GM12872 (cell line): ENCODE measurements around the gene SZT2.

Experiments used
- CTCF ChIP-seq: IDR thresholded peaks from 3 replicates; pipeline ENCODE4 v1.5.1; 2011; ENCODE audit warnings: low read depth, mild to moderate bottlenecking, low read length, moderate library complexity; ENCODE audit not compliant: insufficient read depth

Gene SZT2

GRCh38 chr1:43348809-43349593 lies 40.7 kb upstream of the SZT2 start:
- TF ChIP-seq CTCF = no peak

- no peak for TF ChIP-seq CTCF
Observed at GRCh38 chr1:43349594-43350306, 39.9 kb upstream of the SZT2 start.

- no peak for TF ChIP-seq CTCF
Observed at GRCh38 chr1:43350976-43351375, 38.7 kb upstream of the SZT2 start.

GRCh38 chr1:43351421-43352350 lies 38.0 kb upstream of the SZT2 start:
- no peak for TF ChIP-seq CTCF

GRCh38 chr1:43352351-43352705 lies 37.4 kb upstream of the SZT2 start:
- TF ChIP-seq CTCF = no peak

- no peak for TF ChIP-seq CTCF
Observed at GRCh38 chr1:43352881-43353280, 36.8 kb upstream of the SZT2 start.

- no peak for TF ChIP-seq CTCF
Observed at GRCh38 chr1:43354471-43354870, 35.2 kb upstream of the SZT2 start.
